ELF-1 (cell line): Measurements from ENCODE around the gene ALDH4A1.
"Not testable (repeated sequence)": the region's sequence is repeated elsewhere in the genome, so short reads cannot be mapped to it uniquely, and the experiment has no call there.

ENCODE experiments used
- DNase-seq: peaks from one replicate; pipeline ENCODE4 v3.0.0-alpha.2; 2016; ENCODE audit warnings: low read depth, low spot score

Gene ALDH4A1

DNA sequence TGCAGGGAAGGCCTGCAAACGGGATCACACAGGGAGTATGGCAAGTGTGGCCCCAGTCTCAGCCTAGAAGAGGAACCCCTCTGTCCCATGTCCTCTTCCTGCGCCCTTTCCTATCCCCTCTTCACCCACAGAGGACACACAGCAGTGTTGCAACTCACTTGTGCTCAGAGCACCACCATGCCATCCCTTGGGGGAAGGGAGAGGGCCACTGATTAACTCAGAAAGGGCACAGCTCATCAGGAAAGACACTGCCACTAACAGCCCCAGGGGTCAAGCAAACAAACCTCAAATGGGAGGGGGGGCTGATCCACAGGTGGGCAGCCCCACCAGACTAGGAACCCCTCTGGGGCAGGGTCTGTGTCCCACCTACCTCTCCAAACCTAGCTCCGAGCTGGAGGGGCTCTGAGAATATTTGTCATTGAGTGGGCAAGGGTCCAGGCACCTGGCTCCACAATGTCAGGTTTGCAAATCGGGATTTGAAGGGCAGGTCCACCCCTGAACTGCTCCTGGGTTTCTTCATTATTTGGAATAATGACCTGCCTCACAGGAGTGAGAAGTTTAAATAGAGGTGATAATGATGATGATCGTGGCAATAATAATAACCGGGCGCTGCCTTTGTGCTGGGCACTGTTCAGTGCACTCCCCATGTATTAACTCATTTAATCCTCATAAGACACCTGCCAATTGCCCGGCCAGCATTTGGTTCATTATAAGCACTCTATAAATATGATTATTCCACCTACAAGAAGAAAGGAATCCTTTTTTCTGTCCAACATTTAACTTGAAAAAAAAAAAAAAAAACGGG lies 1.0 kb downstream of the ALDH4A1 start:
- DNase-seq = no peak

GRCh38 chr1:18900303-18900841 lies 2.0 kb downstream of the ALDH4A1 start:
- no peak for DNase-seq

DNA sequence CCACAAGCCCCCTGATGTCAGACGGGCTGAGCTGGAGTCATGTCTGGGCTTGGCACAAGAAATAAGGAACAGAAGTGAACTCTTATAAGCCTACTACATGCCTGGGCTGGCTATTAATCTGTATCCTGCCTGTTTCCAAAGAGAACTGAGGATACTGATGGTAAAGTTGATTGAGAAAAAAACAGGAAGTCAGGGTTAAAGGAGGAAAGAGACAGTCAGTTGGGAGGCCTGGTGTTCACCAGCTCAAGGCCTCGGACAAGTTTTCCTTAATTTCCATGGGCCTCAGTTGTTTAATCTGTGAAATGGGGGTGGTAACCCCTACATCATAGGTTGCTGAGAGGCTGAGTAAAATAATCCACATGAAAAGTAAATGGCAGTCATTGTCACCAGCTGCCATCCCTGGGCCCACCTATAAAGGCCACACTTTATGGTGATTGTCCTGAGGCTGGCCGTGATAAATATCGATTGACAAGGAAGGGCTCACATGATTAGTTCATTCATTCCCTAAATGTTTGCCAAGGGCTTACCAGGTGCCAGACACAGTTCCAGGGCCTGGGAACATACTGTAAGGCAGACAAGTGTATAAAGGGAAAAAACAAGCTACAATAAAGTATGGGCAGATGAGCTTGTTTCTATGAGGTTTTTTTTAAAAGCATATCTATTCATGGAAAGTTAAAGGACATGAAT lies 2.8 kb downstream of the ALDH4A1 start:
- DNase-seq = no peak

DNA sequence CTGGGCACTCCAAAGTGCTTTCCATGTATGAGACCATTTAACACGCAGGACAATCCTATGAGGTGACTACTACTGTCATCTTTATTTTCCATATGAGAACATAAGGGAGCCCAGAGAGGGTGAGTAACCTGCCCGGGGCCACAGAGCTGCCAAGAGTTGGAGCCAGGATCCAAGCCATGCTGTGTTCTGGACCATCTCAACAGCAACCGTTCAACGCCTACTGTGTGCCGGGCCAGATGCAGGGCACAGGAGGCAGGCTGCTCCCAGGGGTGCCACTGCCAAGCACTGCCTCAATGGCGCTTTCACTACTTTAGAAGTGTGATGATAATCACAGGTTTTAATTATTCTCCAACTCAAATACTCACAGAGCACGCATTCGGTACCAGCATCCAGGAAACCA lies 3.8 kb downstream of the ALDH4A1 start:
- no peak for DNase-seq

DNA sequence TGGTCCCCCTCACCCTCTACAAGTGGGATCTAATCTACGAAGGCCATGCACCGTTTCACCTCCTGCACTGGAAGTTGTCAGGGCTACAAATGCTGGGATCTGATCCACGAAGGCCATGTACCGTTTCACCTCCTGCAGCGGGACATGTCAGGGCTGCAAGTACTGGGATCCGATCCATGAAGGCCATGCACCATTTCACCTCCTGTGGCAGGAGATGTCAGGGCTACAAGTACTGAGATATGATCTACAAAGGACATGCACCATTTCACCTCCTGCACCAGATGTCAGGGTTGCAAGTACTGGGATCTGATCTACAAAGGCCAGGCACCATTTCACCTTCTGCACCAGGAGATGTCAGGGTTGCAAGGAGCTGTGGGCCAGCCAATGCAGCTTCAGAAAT lies 7.0 kb downstream of the ALDH4A1 start:
- no peak for DNase-seq

GRCh38 chr1:18893120-18893519 lies 9.2 kb downstream of the ALDH4A1 start:
- no peak for DNase-seq

DNA sequence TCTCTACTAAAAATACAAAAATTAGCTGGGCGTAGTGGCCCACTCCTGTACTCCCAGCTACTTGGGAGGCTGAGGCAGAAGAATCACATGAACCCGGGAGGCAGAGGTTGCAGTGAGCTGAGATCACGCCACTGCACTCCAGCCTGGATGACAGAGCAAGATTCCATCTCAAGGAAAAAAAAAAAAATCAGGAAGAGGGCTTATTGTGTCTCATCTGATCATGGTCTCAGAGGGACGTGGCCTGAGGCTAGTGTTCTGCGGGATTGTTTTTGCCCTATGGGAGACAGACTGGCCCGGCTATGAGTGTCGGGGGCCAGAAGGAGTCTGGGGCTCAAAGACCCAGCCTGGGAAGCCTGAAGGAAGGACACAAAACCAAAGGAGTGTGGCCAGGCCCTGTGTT lies 10.5 kb downstream of the ALDH4A1 start:
- not testable (repeated sequence) for DNase-seq

- DNase-seq = no peak
Observed at GRCh38 chr1:18891426-18891780, 11.0 kb downstream of the ALDH4A1 start.

DNA sequence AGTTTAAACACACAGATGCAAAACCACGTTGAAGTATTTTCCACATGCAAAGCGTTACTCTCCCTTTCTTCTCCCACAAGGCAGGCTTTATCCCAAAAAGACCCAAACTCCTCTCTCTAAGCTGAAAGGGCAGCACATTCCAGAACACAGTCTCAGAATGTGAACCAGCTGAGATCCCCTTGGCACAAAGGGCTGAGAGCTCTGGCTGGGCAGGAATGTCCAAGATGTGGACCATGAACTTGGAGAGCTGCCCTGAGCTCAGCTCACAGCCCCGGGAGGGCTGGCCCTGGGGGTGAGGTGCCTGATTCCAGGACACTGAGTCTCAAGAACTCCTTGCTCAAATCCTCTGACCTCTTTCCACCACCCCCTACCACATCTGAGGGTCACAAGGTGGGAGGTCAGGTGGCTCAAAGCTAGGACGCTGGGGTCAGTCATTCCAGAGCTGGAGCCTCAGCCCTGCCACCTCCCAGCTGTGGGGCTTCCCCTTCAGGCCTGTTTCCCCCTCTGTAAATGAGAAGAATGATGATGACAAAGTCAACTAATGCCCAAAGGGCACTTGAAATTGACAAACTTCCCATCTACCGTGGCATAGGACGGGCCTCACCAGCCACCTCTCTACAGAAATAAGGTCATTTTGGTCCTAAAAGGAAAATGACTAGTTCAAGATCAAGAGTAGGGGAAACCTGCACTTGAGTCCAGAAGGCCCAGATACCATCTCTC lies 11.5 kb downstream of the ALDH4A1 start:
- DNase-seq = no peak

GRCh38 chr1:18886003-18886335 lies 16.4 kb downstream of the ALDH4A1 start:
- no peak for DNase-seq

DNA sequence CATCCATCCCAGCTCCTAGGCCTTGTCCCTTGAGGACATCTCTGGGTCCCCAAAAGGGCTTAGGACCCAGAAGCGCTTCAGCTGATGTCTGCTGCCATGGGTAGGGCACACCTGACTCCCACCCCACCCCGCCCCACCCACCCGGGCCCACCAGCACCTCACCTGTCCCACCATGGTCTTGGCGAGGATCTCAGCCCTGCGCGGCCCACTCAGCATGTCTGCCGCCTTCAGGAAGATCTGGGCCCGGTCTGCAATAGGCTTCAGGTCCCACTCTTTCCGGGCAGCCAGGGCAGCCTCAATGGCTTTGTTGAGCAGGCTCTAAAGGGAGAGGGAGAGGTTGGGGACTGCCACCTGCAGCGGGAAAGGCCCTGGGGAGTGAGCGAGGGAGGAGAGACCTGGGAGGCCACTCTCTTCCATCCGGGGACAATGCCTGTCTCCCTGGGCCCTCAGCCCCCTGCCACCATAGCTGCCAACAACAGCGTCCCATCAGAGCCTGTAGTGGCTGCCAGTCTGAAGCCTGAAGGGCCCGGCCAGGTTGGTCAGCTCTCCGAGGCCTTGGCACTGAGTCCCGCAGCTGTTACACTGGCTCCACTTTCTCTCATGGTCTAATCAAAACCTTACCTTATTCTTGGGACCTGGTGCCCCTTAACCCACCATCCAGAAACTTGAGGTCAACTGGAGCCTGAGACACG lies 16.9 kb downstream of the ALDH4A1 start:
- DNase-seq = no peak

DNA sequence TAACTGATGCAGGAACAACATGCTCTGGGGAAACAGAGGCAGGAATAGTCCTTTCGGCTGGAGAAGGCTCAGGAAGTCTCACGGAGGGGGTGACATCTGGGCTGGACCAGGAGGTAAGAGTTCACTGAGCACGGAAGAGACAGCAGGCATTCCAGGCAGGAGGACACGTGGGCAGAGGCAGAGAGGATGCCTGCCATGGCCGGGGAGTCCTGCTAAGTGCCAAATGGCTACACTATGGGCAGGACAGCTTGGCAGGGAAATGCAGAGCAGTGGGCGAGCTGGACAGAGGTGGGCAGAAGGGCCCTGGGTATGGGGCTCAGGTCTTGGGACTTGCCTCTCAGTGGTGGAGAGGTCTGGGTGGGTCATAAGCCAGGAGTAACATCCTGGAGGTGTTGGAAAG lies 17.6 kb downstream of the ALDH4A1 start:
- DNase-seq = no peak

GRCh38 chr1:18884419-18884717 lies 18.0 kb downstream of the ALDH4A1 start:
- DNase-seq = no peak

GRCh38 chr1:18883636-18884418 lies 18.5 kb downstream of the ALDH4A1 start:
- DNase-seq = peak; percentile 86

GRCh38 chr1:18883079-18883478 lies 19.3 kb downstream of the ALDH4A1 start:
- DNase-seq = no peak

- DNase-seq = no peak
Observed at GRCh38 chr1:18882486-18882885, 19.9 kb downstream of the ALDH4A1 start.

- DNase-seq = no peak
Observed at GRCh38 chr1:18881642-18882431, 20.5 kb downstream of the ALDH4A1 start.

- no peak for DNase-seq
Observed at GRCh38 chr1:18881164-18881563, 21.2 kb downstream of the ALDH4A1 start.

DNA sequence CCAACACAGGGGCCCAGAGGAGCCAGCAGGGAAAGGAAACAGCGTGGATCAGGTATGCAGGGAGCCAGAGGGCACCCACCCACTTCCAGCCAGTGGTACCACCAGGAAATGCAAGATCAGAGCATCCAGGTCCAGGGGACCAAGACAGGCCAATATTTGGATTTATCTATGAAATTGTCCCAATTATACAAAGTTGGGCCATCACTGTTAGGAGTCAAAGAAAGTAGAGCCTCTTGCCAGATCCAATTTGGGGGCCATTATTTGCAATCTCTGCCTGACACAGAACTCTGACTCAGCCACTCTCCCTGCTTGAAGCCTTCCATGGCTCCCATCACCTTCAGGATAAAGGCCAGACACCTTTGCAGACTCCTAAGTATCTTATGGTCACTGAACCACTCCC lies 21.8 kb downstream of the ALDH4A1 start:
- DNase-seq = no peak

DNA sequence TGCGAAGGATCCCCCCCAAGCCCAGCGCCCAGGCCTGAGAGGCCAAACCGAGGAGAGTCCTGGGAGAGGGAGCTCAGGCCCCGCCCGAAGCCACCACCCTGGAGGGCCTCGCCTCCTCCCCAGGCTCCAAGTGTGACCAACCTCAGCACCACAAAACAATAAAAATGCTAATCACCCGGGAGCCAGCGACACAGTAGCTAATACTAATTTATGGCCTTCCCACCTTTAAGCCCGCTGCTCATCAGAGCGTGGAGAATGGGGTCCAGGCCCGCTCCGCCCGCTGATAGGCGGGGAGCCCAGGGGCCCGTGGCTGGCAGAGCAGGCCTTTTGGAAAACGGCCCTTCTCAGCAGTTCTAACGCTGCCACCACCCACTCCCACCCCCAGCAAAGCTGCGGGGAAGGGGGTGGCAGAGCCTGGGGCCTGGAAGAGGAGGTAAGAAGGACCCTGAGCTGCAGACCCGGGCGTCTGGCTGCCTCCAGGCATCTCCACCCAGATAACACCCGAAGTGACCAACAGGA lies 22.5 kb downstream of the ALDH4A1 start:
- DNase-seq = peak; percentile 71
